ENCODE results near the gene NADSYN1.

DNA sequence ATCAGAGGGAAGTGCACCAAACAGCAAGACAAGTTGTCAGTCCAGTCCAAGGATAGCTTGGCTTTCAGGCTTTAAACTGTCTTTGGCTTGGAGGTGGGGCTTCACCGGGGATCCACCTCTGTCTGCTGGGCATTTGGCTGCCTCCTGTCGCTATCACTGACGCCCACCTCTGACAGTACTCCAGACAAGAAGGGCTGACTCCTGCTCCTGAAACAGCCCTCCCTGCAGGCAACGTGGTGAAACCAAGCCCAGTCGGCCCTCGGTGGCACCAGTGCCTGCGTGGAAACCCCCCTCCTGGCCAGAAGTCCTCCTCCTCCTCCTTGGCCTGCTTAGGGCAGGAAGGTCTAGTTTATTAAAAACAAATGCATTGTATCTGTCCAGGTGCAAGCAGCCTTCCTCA, 21.7 kb upstream of the NADSYN1 start:
- TF ChIP-seq, protein P1, sequence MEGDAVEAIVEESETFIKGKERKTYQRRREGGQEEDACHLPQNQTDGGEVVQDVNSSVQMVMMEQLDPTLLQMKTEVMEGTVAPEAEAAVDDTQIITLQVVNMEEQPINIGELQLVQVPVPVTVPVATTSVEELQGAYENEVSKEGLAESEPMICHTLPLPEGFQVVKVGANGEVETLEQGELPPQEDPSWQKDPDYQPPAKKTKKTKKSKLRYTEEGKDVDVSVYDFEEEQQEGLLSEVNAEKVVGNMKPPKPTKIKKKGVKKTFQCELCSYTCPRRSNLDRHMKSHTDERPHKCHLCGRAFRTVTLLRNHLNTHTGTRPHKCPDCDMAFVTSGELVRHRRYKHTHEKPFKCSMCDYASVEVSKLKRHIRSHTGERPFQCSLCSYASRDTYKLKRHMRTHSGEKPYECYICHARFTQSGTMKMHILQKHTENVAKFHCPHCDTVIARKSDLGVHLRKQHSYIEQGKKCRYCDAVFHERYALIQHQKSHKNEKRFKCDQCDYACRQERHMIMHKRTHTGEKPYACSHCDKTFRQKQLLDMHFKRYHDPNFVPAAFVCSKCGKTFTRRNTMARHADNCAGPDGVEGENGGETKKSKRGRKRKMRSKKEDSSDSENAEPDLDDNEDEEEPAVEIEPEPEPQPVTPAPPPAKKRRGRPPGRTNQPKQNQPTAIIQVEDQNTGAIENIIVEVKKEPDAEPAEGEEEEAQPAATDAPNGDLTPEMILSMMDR (IDR thresholded peaks at IDR 0.05; ENCODE audit: insufficient read depth, low read depth, low read length): no peak
- TF ChIP-seq EZH2 (IDR thresholded peaks at IDR 0.05; ENCODE audit: insufficient read depth, low read length): no peak

All from astrocyte (in vitro differentiated cells and primary cell).